ENCODE data around the gene CFAP210. TPM values are rescaled to one million over a fixed set of nuclear protein-coding genes. Genes with fewer than 3 reads are reported as not detected.

The CFAP210 gene
- total RNA-seq, 1 experiment from 2014 or later: 0.94 TPM

- peaks cover 8% of the 10 kb centered on the region in 2 experiments for H3K9me3 Mint-ChIP-seq
- no peak overlapping the region for H3K27ac ChIP-seq (ENCODE audit: insufficient read length, low read depth, low read length)
- no peak overlapping the region for H3K4me2 ChIP-seq (ENCODE audit: insufficient read depth, insufficient read length, low read length)
- no peak for TF ChIP-seq CTCF (conservative IDR thresholded peaks at IDR 0.05)
- H4K8ac ChIP-seq (replicated peaks; ENCODE audit: insufficient read length, low read depth, low read length): no peak overlapping the region
- H2BK12ac ChIP-seq (ENCODE audit: insufficient read length, low read depth, low read length): no peak overlapping the region
- no peak overlapping the region for H3K4ac ChIP-seq (ENCODE audit: low read depth, low read length)
- H3K27ac Mint-ChIP-seq: no peak overlapping the region
- H2BK20ac ChIP-seq (ENCODE audit: low read depth, low read length, poor library complexity, severe bottlenecking): no peak overlapping the region
- no peak overlapping the region for H2BK15ac ChIP-seq (ENCODE audit: low read depth, low read length)
- WGBS (ENCODE audit: extremely low coverage, insufficient read length, low lambda C conversion rate): no CpG with 5 or more reads among the region's 2 CpGs
- H3K23me2 ChIP-seq (ENCODE audit: insufficient read length, low read depth, low read length, poor library complexity, severe bottlenecking): no peaks in the 10 kb centered on the region
- H2BK120ac ChIP-seq (ENCODE audit: low read depth, low read length, poor library complexity, severe bottlenecking): no peak overlapping the region
- H3T11ph ChIP-seq (ENCODE audit: low read length): no peak overlapping the region
- H3K4me1 Mint-ChIP-seq: no peaks in the 10 kb centered on the region
- peaks cover 9 to 17% (median 17%) of the 10 kb centered on the region in 3 experiments; a peak in 6 of 7 replicates for H3K36me3 Mint-ChIP-seq (ENCODE audit: insufficient read depth in 1 of 3, low read depth in 3 of 3)
- H3K4me3 Mint-ChIP-seq: no peak overlapping the region
- H4K91ac ChIP-seq (ENCODE audit: insufficient read length, low read depth, low read length): no peak overlapping the region
- no peaks in the 10 kb centered on the region for H4K20me1 ChIP-seq (ENCODE audit: control insufficient read depth, insufficient read depth, insufficient read length)
- no peaks in the 10 kb centered on the region for H3K9me3 ChIP-seq (ENCODE audit: control insufficient read depth, low read depth, low read length)
- no peak overlapping the region for H4K5ac ChIP-seq (ENCODE audit: insufficient read length, low read depth, low read length)
- no peaks in the 10 kb centered on the region for H3K79me1 ChIP-seq (ENCODE audit: insufficient read depth, low read depth, low read length, poor library complexity, severe bottlenecking)
- DNase-seq: no peak
- no peak overlapping the region for H3K18ac ChIP-seq (ENCODE audit: insufficient read length, low read depth, low read length)
- H2AFZ ChIP-seq (ENCODE audit: low read length): no peak overlapping the region
- H2BK5ac ChIP-seq (ENCODE audit: insufficient read length, low read length): no peak overlapping the region
- H3K27me3 ChIP-seq (ENCODE audit: insufficient read depth, low read length): no peaks in the 10 kb centered on the region
- no peak overlapping the region for H3K14ac ChIP-seq (ENCODE audit: insufficient read depth, low read length)
- no peak overlapping the region for H3K23ac ChIP-seq (ENCODE audit: insufficient read length, low read depth, low read length)
- H3K27me3 Mint-ChIP-seq (ENCODE audit: low read depth): no peaks in the 10 kb centered on the region
- no peaks in the 10 kb centered on the region for H3K79me2 ChIP-seq (ENCODE audit: insufficient read depth, low read length)
- H2AK5ac ChIP-seq (ENCODE audit: insufficient read length, low read length): no peak overlapping the region
- H3K9ac ChIP-seq (ENCODE audit: extremely low read depth, insufficient read length, low read length): no peak overlapping the region
- H3K56ac ChIP-seq (ENCODE audit: insufficient read length, low read depth, low read length): no peak overlapping the region
- no peaks in the 10 kb centered on the region for H3K4me1 ChIP-seq (ENCODE audit: insufficient read depth, low read length)
These were observed 13.4 kb upstream of the CFAP210 start for GRCh38 chr2:169707626-169708025.

Data from H9 (cell line).